KOPT-K1 (cell line): ENCODE data around the gene AADACL4.

Experiments used
- H3K27ac ChIP-seq: fragments of 200-600 bp; sonication (generic); 2 replicates; pipeline ENCODE4 v1.5.1; 2016; ENCODE audit warnings: antibody characterized with exemption, mild to moderate bottlenecking, low read depth, low read length; ENCODE audit not compliant: poor library complexity, severe bottlenecking
- H3K36me3 ChIP-seq: fragments of 200-600 bp; sonication (generic); 2 replicates; pipeline ENCODE4 v1.5.1; 2017; ENCODE audit warnings: antibody characterized with exemption, mild to moderate bottlenecking, low read length, moderate library complexity; ENCODE audit not compliant: insufficient read depth
- H3K9me3 ChIP-seq: fragments of 200-600 bp; sonication (generic); 2 replicates; pipeline ENCODE4 v1.5.1; 2017; ENCODE audit warnings: antibody characterized with exemption, low read length, mild to moderate bottlenecking; ENCODE audit not compliant: insufficient read depth, poor library complexity, severe bottlenecking

The AADACL4 gene

GRCh38 chr1:12643785-12644184 lies at the start of gene AADACL4:
AADACL4 (plus strand) TSS chr1:12644085; CDS start chr1:12644547, 462 bp downstream.
- Histone ChIP-seq H3K36me3 (no peaks in the 10 kb centered on the region), H3K9me3 (peaks cover 29% of the 10 kb centered on the region), H3K27ac (no peak within 1 kb of the TSS)

DNA sequence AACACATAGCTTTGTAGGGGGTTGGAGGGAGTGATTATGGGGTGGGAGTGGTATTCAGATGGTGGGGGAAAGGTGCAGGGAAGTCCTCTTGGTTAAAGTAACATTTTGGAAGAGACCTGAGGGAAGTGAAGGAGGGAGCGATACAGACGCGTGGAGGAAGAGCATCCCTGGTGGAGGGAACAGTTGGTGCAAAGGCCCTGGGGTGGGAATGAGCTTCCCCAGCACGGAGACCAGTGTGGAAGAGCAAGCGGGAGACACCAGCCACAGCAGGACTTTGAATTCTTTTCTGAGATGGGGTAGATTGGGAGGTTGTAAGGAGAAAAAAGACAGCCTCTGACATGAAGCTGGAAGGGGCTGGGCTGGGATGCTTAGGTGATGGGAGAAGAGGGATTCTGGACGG lies 49.4 kb upstream of the AADACL4 start:
- no peaks in the 10 kb centered on the region for H3K36me3 ChIP-seq
- H3K9me3 ChIP-seq = no peaks in the 10 kb centered on the region
- H3K27ac ChIP-seq = no peak overlapping the region

DNA sequence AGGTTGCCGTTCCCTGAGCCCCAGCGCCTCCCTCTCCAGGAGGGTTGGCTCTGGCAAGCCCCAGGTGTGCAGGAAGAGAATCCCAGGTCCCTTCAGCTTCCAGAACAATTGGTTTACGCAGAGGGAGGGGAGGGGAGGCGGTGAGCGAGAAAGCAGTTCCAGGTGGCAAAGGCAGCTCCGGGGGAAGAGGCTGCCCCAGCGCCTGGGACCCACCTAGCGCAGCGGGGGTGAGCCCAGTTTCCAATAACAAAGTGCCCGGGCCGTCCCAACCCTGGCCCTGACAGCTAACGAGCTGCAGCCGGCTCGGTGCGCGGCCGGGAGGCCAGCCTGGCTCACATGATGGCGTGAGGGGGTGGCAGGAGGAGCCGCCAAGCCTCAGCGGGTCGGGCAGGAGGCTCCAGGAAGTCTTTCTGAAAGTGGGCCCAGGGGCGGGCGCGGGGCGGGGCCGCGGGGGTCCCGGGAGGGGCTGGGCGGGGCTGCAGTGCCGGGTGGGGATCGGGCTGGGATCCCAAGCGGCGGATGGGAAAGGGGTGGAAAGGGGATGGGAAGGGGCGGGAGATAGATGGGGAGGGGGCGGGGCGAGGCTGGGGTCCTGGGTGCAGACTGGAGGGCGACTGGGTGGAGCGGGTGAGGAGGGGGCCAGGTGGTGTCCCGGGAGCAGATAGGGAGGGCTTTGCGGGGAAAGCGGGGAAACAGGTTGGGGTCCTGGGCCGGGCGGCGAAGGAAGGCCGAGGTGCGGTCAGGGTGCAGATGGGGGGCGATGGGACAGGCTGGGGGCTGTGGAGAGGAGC lies 48.7 kb upstream of the AADACL4 start:
- H3K36me3 ChIP-seq = no peaks in the 10 kb centered on the region
- H3K27ac ChIP-seq = no peak overlapping the region
- no peaks in the 10 kb centered on the region for H3K9me3 ChIP-seq

DNA sequence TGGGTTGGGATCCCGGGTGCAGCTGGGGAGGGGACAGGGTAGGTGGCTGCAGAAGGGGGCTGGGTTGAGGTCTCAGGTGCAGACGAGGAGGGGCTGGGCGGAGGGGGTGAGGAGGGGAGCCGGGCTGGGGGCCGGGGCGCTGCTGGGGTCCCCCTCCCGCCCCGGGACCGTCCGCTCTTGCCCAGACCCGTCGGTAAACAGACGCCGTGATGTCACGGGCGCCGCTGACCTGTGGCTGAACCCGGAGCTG lies 48.2 kb upstream of the AADACL4 start:
- H3K27ac ChIP-seq = no peak overlapping the region
- H3K36me3 ChIP-seq = no peaks in the 10 kb centered on the region
- no peaks in the 10 kb centered on the region for H3K9me3 ChIP-seq

DNA sequence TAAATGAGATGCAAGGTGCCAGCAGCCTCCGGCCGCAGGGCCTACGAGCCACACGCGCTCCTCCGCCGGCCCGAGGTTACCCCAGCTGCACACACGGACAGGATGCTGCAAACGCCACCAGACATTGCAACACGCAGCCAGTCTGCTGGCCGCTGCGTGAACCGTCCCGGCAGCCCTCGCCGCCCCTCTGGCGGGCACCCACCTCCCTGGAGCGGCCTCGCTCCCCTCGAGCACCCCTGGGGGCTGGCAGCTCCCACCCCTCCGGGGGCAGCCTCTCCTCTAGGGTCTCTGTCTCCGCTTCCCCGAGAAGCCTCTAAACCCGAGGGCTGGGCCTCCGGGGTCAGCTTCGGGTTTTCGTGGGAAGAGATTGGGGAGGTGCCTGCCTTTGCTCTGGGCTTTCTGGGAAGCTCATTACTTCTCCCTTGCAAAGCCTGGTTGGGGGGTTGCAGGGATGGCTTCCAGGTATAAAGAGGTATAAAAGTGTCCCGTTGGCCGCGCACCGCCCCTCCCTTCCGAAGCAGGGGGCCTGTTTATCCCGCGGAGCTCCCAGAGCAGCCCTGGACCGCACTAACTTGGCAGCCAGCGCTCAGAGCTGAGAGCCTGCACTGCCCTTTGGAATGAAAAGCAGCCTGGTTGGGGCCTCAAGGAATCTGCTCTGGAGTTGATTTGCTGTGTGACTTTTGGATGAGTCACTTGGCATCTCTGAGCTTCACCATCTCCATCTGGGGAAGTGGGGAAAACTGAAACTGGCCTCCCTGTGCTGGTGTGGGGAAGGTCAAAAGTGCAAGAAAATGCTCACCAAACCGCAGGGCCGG lies 47.7 kb upstream of the AADACL4 start:
- Histone ChIP-seq H3K9me3 (no peaks in the 10 kb centered on the region), H3K27ac (no peak overlapping the region), H3K36me3 (no peaks in the 10 kb centered on the region)

- no peak overlapping the region for H3K27ac ChIP-seq
- no peaks in the 10 kb centered on the region for H3K9me3 ChIP-seq
- no peaks in the 10 kb centered on the region for H3K36me3 ChIP-seq
Observed at GRCh38 chr1:12597792-12598191, 46.1 kb upstream of the AADACL4 start.

- Histone ChIP-seq H3K27ac (no peak overlapping the region), H3K36me3 (no peaks in the 10 kb centered on the region), H3K9me3 (no peaks in the 10 kb centered on the region)
Observed at GRCh38 chr1:12598974-12599373, 44.9 kb upstream of the AADACL4 start.

- Histone ChIP-seq H3K36me3 (no peaks in the 10 kb centered on the region), H3K27ac (no peak overlapping the region), H3K9me3 (no peaks in the 10 kb centered on the region)
Observed at GRCh38 chr1:12599657-12600056, 44.2 kb upstream of the AADACL4 start.

- no peak overlapping the region for H3K27ac ChIP-seq
- no peaks in the 10 kb centered on the region for H3K36me3 ChIP-seq
- no peaks in the 10 kb centered on the region for H3K9me3 ChIP-seq
Observed at GRCh38 chr1:12600335-12600734, 43.5 kb upstream of the AADACL4 start.

DNA sequence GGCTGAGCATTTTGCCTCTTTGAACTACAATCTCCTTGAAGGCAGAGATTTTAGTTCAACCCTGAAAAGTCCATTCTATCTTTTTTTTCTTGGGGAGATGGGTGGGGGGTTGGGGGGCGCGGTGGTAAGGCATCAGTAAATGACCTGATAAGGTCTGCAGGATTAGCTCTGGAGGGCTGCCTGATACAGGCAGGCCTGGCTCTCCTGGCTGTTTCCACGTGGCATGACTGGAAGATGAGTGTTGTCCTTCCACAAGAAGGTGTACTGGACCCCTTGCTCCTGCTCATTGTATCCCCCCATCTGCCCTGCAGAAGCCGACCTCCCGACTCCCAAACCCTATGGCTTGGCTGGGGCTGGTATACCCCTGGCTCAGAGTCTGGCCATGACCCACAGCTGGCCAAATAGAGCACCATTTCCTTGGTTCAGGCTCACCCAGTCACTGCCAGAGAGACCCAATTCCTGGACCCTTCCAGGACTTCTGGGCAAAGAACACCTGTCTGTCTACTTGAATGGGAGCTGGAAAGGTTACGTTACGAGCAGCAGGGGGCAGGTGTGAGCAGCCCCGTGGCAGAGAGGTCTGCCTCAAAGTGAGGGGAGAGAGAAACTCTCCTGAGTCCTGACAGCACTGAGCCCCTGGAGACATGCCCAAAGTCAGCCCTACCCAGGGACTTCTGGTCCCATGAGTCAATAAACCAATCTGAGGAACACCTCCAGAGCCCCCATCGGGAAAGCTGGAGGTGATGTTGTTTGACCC lies 42.8 kb upstream of the AADACL4 start:
- H3K9me3 ChIP-seq = no peaks in the 10 kb centered on the region
- no peak overlapping the region for H3K27ac ChIP-seq

DNA sequence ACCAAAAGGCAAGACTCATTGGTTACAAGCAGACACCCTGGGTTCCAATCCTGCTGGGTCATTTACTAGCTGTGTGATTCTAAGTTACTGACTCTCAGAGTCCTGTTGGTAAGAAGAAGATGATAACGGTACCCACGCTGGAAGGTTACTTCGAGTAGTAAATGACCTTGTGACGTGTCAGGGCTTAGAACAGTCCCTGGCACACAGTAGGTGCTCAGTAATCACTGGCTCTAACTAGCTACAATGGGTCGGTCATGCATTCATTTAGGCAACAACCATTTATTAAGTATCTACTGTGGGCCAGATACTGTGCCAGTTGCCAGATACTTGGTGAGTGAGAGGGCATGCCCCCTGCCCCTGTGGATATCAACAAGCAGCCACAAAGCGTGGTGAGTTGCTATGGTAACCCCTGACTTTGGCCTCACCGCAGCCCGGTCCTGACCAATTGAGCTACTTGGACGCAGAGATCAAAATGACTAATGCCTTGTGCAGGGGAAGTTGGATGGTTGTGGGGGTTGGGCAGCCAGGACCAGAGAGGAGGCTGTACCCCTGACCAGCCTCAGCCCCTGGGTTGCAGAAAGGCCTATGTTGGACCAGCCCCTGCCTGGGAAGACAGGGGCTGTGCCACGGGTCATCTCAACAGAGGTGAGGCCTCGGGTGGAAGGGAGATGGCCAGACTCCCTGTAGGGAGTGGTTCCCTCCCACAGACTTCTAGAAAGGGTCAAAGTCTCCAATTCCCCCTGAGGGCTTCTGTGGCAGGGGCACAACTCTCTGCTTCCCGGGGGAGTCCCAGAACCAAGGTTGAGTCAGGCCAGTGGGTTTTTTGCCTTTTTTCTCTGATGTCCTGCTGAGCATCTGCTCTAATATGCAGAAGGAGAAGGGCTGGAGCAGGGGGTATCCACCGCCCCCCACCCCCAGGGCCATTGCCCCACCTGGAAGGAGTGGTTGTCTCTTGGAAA lies 41.9 kb upstream of the AADACL4 start:
- H3K9me3 ChIP-seq = no peaks in the 10 kb centered on the region
- no peaks in the 10 kb centered on the region for H3K36me3 ChIP-seq
- no peak overlapping the region for H3K27ac ChIP-seq

More for the DNA sequence above, 42.8 kb upstream of the AADACL4 start:
- no peaks in the 10 kb centered on the region for H3K36me3 ChIP-seq

DNA sequence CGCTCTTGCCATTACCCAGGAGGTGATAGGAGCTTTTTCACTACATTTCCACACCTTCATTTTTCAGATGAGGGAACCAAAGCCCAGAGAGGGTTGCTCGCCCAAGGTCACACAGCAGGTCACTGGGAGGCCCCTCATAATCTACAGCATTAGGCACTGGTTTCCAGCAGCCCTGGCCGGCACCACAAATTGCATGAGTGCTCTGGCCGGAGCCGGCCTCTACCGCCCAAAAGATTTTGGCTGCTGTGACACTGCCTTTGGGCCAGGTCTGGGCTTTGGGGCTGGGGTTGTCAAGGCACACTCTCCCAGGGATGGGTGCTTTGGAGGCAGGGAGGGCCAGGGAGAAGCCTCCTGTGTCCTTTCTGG lies 41.2 kb upstream of the AADACL4 start:
- Histone ChIP-seq H3K27ac (no peak overlapping the region), H3K36me3 (no peaks in the 10 kb centered on the region), H3K9me3 (no peaks in the 10 kb centered on the region)

- Histone ChIP-seq H3K9me3 (no peaks in the 10 kb centered on the region), H3K27ac (no peak overlapping the region), H3K36me3 (no peaks in the 10 kb centered on the region)
Observed at GRCh38 chr1:12603224-12603623, 40.7 kb upstream of the AADACL4 start.

DNA sequence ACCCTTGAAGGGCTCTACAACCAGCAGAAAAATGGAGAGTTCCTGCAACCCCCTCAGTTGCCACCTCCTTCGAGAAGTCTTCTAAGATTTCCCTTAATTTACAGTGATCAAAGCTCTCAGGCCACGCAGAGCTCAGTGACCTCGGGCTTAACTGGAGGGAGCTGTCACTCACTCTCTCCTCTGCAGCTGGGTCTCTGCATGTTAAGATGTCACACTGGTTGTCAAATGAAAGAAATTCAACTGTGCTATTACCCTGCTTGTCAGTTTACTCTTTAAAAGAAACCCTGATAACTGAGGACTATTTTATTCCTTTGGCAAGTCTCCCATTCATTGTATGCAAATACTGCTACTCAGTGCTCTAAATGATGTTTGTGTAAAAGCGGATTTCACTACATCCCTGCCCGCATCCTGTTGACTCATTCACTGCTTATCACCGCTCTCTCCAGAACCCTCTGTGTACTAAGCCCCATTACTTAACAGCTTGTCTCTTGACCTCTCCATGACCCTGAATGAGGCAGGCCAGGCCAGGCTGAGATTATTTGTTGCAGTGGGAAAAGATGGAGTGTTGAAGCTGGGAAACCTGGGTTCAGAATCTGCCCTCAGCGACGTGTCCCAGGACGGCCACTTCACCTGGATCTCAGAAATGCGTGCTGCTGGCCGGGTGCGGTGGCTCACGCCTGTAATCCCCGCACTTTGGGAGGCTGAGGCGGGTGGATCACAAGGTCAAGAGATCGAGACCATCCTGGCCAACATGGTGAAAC lies 39.6 kb upstream of the AADACL4 start:
- no peaks in the 10 kb centered on the region for H3K9me3 ChIP-seq
- H3K36me3 ChIP-seq = no peaks in the 10 kb centered on the region
- no peak overlapping the region for H3K27ac ChIP-seq
